CD4-positive, alpha-beta T cell treated with Interleukin-17A for 1 hour (primary cell): ENCODE data around the gene PTPRN.

Experiments used
- DNase-seq: peaks from one replicate; pipeline ENCODE4 v3.0.0-alpha.2; 2020

PTPRN gene

DNA sequence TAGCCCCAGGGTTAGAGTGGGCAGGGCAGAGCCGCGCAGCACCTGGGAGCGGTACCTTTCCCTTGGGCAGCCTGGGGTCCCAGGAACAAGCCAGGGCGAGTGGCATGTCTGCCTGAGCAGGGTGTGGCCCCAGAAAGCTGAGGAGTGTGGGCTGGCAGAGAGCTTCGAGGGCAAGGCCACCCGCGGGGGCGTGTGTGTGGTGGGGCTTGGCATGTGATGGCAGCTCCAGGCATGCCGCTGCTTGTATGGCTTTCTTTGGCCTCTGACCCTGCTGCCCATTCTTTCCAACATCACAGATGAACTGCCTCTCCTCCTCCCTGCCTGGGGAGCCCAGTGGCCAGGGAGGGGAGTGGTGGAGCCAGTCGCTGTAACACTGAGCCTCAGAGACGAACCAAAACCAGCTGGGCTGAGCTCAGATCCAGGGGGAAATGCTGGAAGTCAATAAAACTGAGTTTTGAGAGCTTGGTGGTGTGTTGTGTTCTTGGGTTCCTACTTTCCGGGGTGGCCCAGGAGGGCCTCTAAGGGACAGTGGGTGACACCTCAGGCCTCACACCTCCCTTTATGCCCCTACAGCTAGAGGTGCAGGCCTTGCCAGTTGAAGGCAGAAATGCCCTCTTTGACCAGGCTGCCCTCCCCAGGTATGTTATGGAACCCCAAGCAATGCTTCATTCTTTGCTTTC is 22.6 kb downstream of the PTPRN start:
- no peak for DNase-seq

DNA sequence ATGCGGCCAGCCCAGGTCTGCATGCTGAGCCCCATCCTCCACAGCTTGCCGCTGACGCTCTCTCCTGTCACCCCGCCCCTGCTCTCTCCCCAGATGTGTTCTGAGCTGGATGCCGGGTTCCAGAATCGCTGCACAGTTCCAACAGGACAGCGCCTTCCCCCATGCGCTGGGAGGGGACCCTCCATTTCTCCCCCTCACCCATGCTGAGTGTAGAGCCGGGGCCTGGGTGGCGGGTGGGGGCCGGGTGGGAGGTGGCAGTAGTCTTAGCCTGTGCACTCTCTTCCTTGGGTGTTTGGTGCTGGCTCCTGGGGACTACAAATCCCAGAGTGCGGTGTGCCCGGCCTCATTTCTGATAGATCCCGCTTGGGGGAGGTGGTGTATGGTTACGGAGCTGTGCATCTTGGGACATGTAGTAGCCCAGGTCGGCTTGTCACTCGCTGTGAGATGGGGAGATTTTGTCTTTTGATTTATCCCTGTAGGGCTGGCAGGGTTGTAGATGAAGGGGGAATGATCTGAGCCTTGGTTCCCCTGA is 23.2 kb downstream of the PTPRN start:
- no peak for DNase-seq

DNA sequence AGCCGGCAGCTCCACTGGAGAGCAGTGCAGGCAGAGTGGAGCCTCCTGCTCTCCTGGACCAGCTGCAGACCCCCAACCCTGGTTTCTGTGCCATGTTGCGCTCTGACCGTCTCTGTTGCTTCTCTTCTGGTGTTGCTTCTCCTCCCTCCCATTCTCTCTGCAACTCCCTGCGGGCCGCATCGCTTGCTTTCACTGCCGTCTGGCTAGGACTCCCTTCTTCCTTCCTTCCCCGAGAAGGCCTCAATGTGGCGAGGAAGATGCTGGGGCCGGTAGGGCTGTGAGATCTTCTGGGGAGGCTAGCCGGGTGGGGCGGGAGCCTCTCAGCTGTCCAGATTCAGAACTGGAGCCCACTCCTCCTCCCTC is 23.8 kb downstream of the PTPRN start:
- DNase-seq = no peak

DNA sequence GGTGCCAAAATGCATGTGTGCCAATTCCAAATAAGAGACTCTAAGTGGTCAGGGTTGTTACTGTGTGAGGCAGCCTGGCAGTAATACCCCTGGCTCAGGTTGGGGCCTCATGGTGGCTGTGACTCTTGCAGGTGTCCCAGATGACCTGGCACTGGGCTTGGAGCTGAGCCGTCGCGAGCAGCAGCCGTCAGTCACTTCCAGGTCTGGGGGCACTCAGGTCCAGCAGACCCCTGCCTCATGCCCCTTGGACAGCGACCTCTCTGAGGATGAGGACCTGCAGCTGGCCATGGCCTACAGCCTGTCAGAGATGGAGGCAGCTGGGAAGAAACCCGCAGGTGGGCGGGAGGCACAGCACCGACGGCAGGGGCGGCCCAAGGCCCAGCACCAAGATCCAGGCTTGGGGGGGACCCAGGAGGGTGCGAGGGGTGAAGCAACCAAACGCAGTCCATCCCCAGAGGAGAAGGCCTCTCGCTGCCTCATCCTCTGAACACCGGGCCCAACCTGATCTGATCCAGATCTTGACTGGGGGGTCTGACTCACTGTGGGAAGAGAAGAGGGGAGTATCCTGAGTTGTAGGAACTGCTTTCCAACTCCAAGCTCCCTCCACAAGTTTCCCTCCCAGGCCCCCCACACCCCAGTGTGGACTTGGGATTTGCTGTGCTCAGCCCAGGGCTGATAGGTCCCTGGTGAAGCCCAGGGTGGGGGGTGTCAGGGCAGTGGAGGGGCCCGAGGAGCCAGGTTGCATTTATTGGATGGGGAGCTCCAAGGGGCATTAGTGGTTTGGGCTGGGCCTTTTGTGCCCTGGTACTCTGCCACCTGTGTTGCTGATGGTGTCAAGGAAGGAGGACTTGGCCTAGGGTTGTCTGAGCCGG is 24.5 kb downstream of the PTPRN start:
- DNase-seq = no peak

DNA sequence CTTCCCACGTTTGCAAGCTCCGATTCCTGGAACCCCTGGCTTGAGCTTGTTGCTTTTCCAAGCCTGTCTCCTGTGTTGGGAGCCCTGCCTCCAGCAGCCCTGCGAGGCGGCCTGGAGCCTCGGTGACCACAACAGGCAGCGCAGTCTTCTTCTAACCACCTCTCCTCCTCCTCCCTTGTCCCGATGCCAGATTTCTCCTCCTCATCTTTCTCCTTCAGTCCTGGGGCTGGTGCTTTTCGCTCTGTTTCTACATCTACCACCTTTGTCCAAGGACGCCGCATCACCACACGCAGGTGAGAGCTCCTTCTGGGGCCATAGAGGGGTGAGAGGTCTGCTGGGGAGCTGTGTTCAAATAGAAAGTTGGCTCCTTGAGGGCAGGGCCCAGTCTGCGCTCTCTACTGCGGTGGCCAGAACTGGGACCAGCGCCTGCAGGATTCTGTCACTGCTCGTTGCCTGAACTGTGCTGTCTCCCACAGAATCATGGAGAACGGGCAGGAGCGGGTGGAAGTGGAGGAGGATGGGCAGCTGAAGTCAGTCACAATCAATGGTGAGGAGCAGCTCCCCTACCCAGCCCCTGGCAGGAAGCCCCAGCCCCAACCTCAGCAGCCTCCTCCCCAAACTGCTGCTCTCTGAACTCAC is 26.1 kb downstream of the PTPRN start:
- DNase-seq = no peak

DNA sequence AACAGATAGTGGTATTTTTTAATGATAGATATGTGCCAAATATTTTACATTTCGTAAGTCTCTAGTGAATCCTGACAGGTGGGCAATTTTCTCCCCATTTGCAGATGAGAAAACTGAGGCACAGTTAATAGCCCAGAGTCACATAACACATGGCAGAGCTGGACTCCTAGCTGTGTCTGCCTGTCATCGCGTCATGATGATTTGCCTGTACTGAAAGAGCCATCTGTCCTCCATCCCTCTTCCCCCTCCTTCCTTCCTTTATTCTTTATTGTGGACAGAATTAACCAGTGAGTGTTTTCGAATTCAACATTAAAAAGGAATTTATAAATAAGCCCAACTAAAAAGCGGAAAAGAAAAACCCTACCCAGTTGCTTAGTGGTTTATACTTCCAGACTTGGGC is 26.8 kb downstream of the PTPRN start:
- DNase-seq = no peak

DNA sequence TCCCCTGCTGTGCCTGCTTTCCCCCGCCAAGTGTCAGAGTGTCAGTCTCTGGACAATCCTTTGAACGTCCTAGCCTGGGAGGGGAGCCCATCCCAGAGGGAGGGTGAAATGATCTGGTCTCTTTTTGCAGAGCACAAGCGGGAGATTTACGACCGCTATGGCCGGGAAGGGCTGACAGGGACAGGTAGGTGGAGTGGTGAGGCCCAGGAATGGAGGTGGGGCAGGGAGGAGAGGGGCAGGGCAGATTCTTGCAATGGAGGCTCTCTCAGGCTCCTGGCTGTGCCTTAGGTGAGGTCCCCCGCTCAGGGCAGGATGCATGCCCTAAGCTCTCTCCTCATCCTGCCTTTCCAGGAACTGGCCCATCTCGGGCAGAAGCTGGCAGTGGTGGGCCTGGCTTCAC is 27.6 kb downstream of the PTPRN start:
- no peak for DNase-seq

DNA sequence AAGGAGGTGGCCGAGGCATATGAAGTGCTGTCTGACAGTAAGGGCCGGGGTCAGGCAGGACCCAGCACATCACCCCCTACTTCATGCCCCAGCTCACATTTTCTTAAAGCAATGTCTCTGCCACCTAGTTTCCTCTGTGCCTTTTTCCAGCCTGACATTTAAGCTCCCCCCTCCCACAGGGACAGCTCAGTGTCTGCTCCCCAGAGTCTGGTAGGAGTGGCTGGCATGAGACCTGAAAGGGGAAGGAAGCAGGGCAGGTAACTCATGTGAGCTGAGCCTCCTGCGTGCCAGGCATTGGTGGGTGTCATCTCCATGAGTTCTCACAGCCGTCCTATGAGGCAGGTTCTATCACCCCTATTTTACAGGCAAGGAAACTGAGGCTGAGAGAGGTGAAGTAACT is 28.6 kb downstream of the PTPRN start:
- no peak for DNase-seq

DNA sequence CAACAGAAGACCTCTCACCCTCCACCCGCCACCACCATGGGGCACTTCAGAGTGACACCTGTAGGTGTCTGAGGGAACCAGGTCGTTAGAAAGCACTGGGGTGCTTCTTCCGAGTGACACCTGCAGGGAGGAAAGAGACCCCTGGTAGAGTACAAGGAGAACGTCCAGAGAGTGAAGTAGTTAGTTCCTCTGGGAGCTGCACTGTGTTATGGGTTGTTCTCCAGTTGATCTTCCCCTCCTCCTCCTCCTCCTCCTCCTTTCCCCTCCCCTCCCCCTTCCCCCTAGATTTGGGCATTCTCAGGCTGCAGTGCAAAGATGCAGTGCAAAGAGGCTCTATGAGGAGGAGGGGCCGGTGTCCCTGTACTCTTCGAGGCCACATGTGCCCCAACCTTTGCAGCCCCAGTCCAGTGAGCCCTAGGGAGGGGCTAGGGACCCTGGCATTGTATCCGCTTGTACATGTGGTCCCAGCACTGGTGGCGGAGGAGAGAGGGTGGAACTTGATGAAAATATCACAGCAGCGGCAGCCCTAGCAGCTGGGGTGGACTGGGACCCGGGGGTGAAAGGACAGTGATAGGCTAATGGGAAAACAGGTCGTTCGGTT is 29.2 kb downstream of the PTPRN start:
- no peak for DNase-seq

DNA sequence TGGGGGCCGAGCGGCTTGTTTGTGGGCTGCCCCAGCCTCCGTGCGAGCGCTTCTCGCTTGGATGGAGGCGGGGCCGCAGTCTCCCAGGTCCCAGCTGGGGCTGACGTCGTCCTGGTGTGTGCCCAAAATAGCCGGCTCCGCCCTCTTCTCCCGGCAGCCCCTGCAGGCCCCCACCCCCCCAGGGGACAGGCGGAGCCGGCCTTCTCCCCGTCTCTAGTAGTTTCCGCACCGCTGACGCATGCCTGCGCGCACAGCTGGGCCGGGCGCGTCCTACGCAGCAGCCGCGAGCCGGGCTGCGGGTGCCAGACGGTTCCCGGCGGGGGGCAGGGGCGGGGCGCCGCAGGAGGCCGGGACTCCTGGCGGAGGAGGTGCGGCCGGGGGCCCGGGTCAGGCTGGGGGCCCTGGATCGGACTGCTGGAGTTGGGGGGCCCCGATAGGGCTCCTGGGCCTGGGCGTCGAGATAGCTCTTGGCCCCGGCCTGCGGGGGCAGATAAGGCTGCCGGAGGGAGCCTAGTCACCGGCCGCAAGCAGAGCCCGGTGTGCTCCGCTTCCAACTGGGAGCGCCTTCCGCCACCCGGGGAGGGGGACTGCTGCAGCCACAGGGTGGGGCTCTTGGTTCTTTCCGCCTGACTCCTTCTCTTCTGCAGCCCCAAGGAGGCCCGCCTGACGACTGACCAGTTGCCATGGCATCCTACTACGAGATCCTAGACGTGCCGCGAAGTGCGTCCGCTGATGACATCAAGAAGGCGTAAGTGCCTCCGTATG is 29.9 kb downstream of the PTPRN start, which contains the start of gene DNAJB2:
Gene DNAJB2, plus strand, starts transcription at position 216 of the 765 bp plus-strand sequence. Its CDS starts 468 bp downstream, at position 684.
- peak; percentile 99 for DNase-seq

DNA sequence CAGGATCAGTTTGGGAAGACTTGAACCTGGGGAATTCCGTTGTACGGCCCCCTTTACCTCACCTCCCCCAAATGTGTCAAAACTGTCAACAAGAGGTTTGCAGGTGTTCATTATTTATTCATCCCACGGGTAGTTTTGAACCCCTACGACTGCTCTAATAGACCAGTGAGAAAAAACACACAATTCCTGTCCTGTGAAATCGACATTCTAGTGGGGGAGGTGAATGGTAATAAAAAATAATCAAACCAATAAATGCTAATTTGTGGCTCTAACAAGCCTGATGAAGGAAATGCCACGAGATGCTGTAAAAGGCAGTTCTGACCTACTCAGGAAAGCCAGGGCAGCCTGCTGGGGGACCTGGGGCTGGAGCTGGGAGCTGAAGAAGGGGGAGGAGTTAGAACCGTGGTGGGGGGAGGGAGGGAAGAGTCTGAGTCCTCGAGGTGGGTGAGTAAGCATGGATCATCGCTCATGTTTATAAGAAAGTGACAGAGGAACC is 30.5 kb downstream of the PTPRN start:
- no peak for DNase-seq

DNA sequence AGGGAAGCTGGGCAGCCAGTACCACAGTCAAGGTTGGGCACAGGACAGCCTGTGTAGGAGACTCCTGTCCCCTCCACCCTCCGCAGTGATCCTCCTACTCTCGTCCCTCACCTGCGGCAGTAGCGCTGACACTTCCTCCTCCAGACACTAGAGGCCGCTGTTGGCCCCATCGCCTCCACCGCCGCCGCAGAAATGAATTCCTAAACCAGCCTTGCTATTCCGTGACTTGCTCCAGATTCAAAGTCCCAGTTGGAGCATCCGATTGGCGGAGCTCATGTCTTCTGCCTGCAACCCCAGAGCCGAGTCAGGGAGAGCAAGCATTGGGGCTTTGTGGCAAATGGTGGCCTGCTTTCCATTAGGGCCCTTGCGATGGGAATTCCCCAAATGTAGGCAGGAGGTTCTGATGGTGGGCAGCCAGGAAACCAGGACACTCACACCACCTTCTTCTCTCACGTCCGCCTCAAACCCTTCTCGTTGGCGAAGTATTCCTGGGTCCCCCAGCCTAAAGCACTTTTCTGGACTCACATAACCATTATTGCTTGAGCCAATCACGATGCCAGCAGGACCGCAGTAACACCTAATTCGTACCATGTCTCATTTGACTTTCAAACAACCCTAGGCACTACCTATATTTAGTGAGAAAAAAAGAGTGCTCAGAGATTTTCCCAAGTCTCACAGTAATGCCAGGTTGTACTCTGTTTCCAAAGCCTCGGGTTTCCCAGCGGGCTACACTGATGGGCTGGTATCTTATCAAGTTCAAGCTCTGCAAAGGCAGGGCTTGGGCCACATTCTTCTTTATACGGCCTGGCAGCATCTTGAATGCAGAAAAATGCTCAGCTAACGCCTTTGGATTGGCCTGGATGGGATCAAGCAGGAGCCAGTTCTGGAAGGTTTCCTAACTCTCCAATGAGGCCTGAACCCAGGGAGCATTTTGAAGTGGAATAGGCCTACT is 31.2 kb downstream of the PTPRN start:
- peak; percentile 83 for DNase-seq

DNA sequence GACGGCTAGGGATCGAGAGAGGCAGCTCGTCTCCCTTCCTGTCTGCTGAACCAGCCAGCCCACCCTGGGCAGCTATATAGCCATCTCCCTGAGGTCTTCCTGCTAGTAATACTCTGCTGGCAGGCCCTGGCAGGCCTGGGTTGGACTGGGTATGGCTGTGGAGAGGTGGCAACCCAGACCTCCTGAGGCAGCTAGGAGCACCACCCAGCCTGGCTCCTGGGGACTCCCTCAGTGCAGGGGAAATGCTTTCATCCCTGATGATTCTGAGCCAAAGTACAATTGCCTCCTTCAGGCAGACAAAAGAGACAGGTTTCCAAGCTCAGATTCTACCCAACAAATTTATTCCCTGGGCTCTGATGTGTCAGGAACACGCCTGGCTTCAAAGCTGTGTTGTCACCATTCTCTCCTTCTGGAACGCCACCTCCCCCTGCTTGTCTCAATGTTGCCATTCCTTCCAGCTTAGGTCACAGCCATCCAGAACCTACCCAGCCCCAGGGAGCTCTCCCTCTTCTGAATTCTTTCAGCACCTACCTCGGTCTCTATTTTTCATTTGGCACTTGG is 34.8 kb downstream of the PTPRN start:
- no peak for DNase-seq

DNA sequence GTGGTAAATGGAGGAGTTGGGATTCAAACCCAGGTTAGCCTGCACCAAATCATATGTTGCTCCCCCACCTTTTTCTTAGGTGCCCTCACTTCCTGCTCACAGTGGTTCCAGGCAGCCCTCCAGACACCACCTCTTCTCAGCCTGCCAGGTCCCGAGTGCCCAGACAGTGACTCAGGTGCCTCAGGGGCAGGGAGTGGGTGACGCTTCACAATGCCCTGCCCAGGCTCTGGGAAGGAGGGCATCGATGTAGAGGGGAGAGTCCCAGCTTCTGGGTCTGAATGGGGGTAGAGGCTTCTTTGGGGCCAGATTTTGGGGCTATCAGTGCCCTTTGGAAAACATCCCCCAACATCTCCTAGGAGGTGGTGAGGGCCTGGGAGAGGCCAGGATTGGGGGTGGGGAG is 35.3 kb downstream of the PTPRN start:
- DNase-seq = no peak

DNA sequence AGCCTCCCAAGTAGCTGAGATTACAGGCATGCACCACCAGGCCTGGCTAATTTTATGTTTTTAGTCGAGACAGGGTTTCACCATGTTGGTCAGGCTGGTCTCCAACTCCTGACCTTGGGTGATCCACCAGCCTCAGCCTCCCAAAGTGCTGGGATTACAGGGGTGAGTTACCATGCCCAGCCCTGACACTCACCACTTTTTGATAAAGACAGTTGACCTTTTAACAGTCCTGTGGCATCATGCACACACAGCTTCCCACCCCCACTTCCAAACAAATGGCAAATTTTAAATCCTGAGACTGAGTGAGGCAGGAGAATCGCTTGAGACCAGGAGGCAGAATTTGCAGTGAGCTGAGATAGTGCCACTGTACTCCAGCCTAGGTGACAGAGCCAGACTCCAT is 36.2 kb downstream of the PTPRN start:
- no peak for DNase-seq

DNA sequence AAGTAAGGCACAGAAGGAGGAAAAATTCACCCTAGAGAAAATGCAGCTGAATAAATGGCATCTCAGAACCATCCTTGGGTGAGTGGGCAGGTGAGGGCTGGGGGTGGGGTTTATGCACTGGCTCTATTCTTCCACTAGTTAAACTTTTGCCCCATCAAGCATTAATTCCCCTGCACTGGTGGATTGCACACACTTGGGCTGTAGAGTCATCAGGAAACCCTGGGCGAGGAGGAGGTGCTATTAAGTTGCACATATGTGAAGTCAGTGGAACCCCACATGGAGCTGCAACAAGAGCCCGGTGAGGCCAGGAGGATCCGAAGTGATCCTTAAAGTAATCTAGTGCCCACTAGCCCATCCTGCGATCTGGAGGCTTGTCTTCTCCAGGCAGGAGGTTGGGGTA is 36.8 kb downstream of the PTPRN start:
- no peak for DNase-seq

DNA sequence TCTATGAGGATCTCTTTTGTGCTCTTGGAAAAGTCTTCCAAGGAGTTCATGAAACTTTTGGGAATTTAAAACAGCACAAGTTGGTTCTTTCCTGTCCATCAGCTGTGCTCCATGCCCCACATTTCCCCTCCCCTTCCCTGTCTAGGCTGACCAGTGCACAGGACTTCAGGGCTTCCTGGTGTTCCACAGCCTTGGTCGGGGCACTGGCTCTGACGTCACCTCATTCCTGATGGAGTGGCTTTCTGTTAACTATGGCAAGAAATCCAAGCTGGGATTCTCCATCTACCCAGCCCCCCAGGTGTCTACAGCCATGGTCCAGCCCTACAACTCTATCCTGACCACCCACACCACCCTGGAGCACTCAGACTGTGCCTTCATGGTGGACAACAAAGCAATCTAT is 38.2 kb downstream of the PTPRN start:
- no peak for DNase-seq

DNA sequence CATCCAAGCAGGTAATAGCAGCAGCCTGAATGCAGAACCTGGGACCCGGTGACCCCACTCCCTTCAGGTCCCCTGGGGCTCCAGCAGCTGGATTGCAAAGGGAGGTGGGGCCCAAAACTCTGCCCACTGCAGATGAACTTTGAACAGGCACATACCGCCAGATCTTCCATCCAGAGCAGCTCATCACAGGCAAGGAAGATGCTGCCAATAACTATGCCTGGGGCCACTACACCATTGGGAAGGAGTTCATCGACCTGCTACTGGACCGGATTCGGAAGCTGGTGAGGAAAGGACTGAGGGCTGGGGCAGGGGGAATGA is 39.2 kb downstream of the PTPRN start:
- DNase-seq = no peak

DNA sequence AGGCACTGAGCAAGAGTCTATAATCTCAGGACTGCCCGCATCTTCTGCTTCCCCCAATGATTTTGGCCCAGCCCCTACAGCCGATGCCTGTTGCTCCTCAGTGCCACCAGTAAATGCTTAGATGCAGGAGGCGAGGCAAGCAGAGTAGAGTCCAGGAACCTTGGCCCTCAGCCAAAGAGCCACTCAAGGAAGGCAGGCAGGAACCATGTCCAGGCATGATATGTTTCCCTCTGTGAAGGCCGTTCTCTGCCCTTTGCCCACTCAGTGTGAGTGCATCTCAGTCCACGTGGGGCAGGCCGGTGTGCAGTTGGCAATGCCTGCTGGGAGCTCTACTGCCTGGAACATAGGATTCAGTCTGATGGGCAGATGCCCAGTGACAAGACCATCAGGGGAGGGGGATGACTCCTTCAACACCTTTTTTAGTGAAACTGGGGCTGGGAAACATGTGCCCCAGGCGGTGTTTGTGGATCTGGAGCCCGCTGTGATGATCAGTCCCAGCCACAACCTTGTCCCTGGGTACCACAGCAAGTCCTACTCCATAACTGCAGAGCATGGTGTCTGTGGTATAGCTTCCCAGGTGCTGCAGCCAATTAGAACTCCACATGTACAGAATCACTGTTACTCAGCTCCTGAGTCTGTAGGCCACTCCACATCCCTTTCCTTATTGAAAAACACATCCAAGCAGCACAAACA is 39.7 kb downstream of the PTPRN start:
- no peak for DNase-seq

DNA sequence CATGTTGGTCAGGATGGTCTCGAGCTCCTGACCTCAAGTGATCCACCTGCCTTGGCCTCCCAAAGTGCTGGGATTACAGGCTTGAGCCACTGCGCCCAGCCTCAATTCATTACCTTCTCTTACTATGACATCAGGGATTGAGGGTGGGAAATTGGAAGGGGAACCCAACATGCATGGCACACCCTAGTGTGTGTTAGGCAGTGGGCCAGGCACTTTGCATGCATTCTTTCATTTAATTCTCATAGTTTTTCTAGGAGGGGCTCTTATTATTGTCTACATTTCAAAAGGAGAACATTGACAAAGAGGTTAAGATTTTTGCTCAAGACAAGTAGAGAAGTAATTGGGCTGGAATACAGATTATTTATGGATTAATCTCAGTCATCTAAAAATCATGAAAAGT is 40.9 kb downstream of the PTPRN start:
- DNase-seq = no peak
